HG02610 (cell line): ENCODE data around the gene SYT14.
"Not testable (repeated sequence)": the region's sequence is repeated elsewhere in the genome, so short reads cannot be mapped to it uniquely, and the experiment has no call there.

ENCODE experiments used
- ATAC-seq: cut with Tn5 transposase; IDR thresholded peaks from one replicate; pipeline ENCODE4 v1.9.1; 2021; ENCODE audit warnings: mild to moderate bottlenecking, moderate library complexity; ENCODE audit not compliant: unreplicated experiment

Gene SYT14

GRCh38 chr1:210099921-210100320 lies 161.9 kb downstream of the SYT14 start:
- ATAC-seq = no peak

GRCh38 chr1:210104103-210104502 lies 166.1 kb downstream of the SYT14 start:
- no peak for ATAC-seq

GRCh38 chr1:210112906-210113305 lies 174.9 kb downstream of the SYT14 start:
- ATAC-seq = not testable (repeated sequence)

- no peak for ATAC-seq
Measured at GRCh38 chr1:210117198-210117597, 179.2 kb downstream of the SYT14 start.

GRCh38 chr1:210117681-210118170 lies 179.7 kb downstream of the SYT14 start:
- no peak for ATAC-seq

GRCh38 chr1:210123383-210123782 lies 185.4 kb downstream of the SYT14 start:
- ATAC-seq = no peak

GRCh38 chr1:210123924-210124589 lies 186.0 kb downstream of the SYT14 start:
- ATAC-seq = no peak

GRCh38 chr1:210124736-210125135 lies 186.7 kb downstream of the SYT14 start:
- ATAC-seq = no peak

GRCh38 chr1:210125143-210125542 lies 187.1 kb downstream of the SYT14 start:
- ATAC-seq = no peak

GRCh38 chr1:210129092-210129491 lies 191.1 kb downstream of the SYT14 start:
- ATAC-seq = peak; percentile 45

GRCh38 chr1:210129759-210130158 lies 191.7 kb downstream of the SYT14 start:
- ATAC-seq = peak; percentile 96

- no peak for ATAC-seq
Measured at GRCh38 chr1:210132582-210132981, 194.6 kb downstream of the SYT14 start.

- no peak for ATAC-seq
Measured at GRCh38 chr1:210143465-210144062, 205.5 kb downstream of the SYT14 start.

- no peak for ATAC-seq
Measured at GRCh38 chr1:210144736-210145135, 206.7 kb downstream of the SYT14 start.

GRCh38 chr1:210151052-210151672 lies 213.1 kb downstream of the SYT14 start:
- no peak for ATAC-seq

GRCh38 chr1:210159211-210159610 lies 221.2 kb downstream of the SYT14 start:
- no peak for ATAC-seq

GRCh38 chr1:210170220-210170619 lies 232.2 kb downstream of the SYT14 start:
- ATAC-seq = no peak

- no peak for ATAC-seq
Measured at GRCh38 chr1:210174133-210174532, 236.1 kb downstream of the SYT14 start.

GRCh38 chr1:210185063-210185462 lies 247.0 kb downstream of the SYT14 start:
- no peak for ATAC-seq

GRCh38 chr1:210187849-210188606 lies 250.0 kb downstream of the SYT14 start:
- ATAC-seq = not testable (repeated sequence)

- ATAC-seq = no peak
Measured at GRCh38 chr1:210189426-210189825, 251.4 kb downstream of the SYT14 start.
